A673 (cell line): ENCODE results near the gene ZNF587.
"Not testable (repeated sequence)": the region's sequence is repeated elsewhere in the genome, so short reads cannot be mapped to it uniquely, and the experiment has no call there.

Experiments used
- EZH2 ChIP-seq: fragments of 200-600 bp; sonication (generic); IDR thresholded peaks from 2 replicates; pipeline ENCODE4 v1.6.1; 2017; ENCODE audit warnings: borderline replicate concordance, low read depth, mild to moderate bottlenecking, mixed read lengths, antibody characterized with exemption, low read length; ENCODE audit not compliant: poor library complexity, severe bottlenecking
- TF ChIP-seq, protein P1 (sequence below): fragments of 300-800, 200-600 bp; sonication (generic); conservative IDR thresholded peaks from 2 replicates; pipeline ENCODE4 v1.5.1; 2017; ENCODE audit warnings: low read depth, mild to moderate bottlenecking, antibody characterized with exemption, low read length, moderate library complexity, mixed read lengths

DNA sequence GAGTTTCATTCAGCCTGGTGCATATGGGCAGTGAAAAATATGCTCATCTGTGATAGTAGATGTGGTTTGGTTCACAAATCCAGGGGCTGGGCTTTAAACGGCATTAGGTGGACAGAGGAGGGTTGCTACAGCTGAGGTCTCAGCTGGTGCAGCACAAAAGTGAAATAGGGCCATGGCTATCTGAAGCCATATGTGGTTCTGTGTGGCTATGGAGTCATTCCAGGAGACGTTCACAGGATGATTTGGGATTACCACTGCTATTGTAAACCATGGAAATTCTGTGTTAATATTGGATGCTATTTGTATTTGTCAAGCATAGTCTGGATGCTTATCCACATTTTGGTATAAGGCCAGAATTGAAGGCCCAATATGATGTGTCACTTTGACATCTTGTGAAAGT is 4.5 kb downstream of the ZNF587 start:
- TF ChIP-seq, protein P1, sequence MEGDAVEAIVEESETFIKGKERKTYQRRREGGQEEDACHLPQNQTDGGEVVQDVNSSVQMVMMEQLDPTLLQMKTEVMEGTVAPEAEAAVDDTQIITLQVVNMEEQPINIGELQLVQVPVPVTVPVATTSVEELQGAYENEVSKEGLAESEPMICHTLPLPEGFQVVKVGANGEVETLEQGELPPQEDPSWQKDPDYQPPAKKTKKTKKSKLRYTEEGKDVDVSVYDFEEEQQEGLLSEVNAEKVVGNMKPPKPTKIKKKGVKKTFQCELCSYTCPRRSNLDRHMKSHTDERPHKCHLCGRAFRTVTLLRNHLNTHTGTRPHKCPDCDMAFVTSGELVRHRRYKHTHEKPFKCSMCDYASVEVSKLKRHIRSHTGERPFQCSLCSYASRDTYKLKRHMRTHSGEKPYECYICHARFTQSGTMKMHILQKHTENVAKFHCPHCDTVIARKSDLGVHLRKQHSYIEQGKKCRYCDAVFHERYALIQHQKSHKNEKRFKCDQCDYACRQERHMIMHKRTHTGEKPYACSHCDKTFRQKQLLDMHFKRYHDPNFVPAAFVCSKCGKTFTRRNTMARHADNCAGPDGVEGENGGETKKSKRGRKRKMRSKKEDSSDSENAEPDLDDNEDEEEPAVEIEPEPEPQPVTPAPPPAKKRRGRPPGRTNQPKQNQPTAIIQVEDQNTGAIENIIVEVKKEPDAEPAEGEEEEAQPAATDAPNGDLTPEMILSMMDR = not testable (repeated sequence)
- not testable (repeated sequence) for TF ChIP-seq EZH2
